Activated T-helper 1 cell treated with anti-CD3 and anti-CD28 coated beads, Interleukin-12 subunit alpha, Interleukin-12 subunit beta, Interleukin-2, Interleukin-4 antibody, amounts not matched to agents 30 ng/mL and 10 ng/mL and 1 ng/mL, durations not matched to agents 14 hours and 24 hours and 36 hours (primary cell): Measurements from ENCODE around the gene DMAC2L. TPM values are rescaled to one million over a fixed set of nuclear protein-coding genes. Genes with fewer than 3 reads are reported as not detected.

Experiments
- DNase-seq: peaks from one replicate; pipeline ENCODE4 v3.0.0; 2021; ENCODE audit warnings: low spot score
- H3K27ac Mint-ChIP-seq: one replicate; pipeline ENCODE4 v1.8.0; 2021; ENCODE audit warnings: mild to moderate bottlenecking, mixed read lengths
- H3K27me3 Mint-ChIP-seq: one replicate; pipeline ENCODE4 v1.8.0; 2022; ENCODE audit warnings: mild to moderate bottlenecking, moderate library complexity, mixed read lengths; ENCODE audit not compliant: insufficient read depth
- H3K36me3 Mint-ChIP-seq: one replicate; pipeline ENCODE4 v1.8.0; 2021; ENCODE audit warnings: low read depth, mixed read lengths
- H3K4me1 Mint-ChIP-seq: one replicate; pipeline ENCODE4 v1.8.0; 2021; ENCODE audit warnings: low read depth, mixed read lengths
- H3K4me3 Mint-ChIP-seq: one replicate; pipeline ENCODE4 v1.8.0; 2021; ENCODE audit warnings: mild to moderate bottlenecking, moderate library complexity, mixed read lengths
- H3K9me3 Mint-ChIP-seq: one replicate; pipeline ENCODE4 v1.8.0; 2021; ENCODE audit warnings: mixed read lengths
- intact Hi-C: fragments of 100-400 bp; cut with micrococcal nuclease; formaldehyde crosslinking; loops from one replicate; pipeline ENCODE4 v1.15.1; 2024
- total RNA-seq: library from RNA; stranded (reverse); gene quantifications from 2 replicates; pipeline ENCODE4 v1.2.3, GENCODE V29; 2022

Gene DMAC2L, protein sequence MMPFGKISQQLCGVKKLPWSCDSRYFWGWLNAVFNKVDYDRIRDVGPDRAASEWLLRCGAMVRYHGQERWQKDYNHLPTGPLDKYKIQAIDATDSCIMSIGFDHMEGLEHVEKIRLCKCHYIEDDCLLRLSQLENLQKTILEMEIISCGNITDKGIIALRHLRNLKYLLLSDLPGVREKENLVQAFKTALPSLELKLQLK
- total RNA-seq = 14.4 and 17.9 TPM in 2 replicates

DNA sequence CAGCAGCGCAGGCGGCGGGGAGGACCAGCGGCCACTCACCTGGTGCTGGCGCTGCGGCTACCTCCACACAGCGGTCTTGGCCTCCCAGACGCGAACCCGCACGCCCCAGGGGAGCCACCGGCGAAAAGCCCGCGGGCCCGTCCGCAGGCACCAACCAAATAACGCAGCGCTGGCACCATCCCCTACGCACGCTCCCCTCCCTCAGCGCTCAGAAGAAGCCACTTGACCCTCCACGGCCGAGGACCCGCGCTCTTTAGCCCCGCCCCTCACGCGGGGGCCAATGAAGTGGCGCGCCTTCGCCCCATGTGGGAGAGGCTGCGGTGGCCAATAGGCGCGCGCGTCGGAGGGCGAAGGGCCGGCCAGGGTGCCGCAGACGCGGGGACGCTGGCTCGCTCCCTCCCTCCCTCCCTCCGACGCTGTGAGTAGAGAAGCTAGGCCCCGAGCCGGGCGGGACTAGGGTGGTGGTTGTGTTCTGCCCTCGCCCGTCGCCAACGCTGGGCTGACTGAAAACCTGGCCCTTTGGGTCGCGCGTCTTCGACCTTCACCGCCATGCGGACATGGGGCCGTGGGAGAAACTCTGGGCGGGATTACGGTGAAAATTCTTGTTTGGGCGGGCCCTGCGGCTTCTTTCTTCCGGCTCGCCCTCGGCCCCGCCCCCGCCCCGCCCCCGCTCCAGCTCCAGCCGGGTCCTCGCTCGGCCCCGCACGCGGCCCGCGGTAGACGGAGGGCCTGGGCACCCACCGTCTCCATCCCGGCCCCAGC is at the start of gene DMAC2L, which contains the start of gene L2HGDH:
DMAC2L (plus strand) TSS at position 353 of the 762 bp plus-strand sequence. CDS start 9,164 bp downstream, outside the sequence.
L2HGDH (minus strand) TSS at position 258 of the 762 bp plus-strand sequence; CDS start at position 179, 79 bp downstream.
- peaks cover 10% of the 10 kb centered on the region for H3K36me3 Mint-ChIP-seq
- peak within 1 kb of the TSS; percentile 92 for H3K4me3 Mint-ChIP-seq
- peak; percentile 92 for DNase-seq
- H3K9me3 Mint-ChIP-seq = peaks cover 6% of the 10 kb centered on the region
- intact Hi-C loops = loop anchor here (1.0 to 5.0 kb wide), 16 partner anchors 9 to 725 kb away; partner anchors contain the start of genes CDKL1, MAP4K5, MGAT2 and NIN
- H3K27me3 Mint-ChIP-seq = peaks cover 2% of the 10 kb centered on the region
- H3K27ac Mint-ChIP-seq = peak within 1 kb of the TSS; percentile 99
- H3K4me1 Mint-ChIP-seq = peaks cover 46% of the 10 kb centered on the region

DNA sequence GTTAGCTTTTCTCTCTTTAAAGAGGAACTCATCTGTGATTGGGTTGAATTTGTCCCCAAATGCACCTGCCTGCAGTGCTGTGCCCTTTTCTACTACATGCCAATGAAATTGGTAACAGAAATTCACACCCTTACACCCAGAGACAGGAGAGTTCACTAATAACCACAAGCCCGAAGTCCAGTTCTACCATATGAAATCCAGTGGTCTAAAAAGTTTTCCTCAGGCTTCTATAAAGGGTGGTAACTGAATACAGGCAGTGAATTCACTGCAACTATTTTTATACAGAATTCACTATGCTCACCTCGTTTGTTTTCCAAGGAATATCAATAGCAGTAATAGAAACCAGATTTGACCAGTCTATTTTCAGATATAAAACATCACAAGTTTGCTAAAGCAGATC is 49.3 kb upstream of the DMAC2L start:
- intact Hi-C loops = loop anchor here (5.0 kb wide), 1 partner anchor 146 kb away; the partner anchor contains the start of gene VCPKMT
- peaks cover 11% of the 10 kb centered on the region for H3K36me3 Mint-ChIP-seq
- no peaks in the 10 kb centered on the region for H3K9me3 Mint-ChIP-seq
- no peak overlapping the region for H3K4me3 Mint-ChIP-seq
- H3K27ac Mint-ChIP-seq = no peak overlapping the region
- DNase-seq = no peak
- H3K27me3 Mint-ChIP-seq = no peaks in the 10 kb centered on the region
- peaks cover 1% of the 10 kb centered on the region for H3K4me1 Mint-ChIP-seq

DNA sequence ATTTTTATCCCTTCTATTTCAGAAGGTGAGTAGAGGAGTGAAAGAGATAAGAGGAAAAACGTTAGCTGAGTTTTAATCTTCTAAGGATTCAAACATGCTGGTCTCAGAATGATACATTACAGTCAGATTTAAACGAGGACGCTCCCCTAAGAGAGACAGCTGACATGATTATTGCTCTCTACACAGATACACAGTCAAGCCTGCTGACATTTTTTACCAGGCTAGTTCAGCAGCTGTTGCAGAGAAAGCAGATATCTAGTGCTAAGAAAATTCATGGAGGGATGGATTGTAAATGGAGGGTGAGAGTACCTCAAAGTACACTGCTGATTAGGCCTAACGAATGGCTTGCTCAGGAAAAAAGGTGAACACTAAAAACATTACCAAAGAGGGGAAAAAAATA is 48.8 kb upstream of the DMAC2L start:
- Mint-ChIP-seq H3K36me3 (peaks cover 11% of the 10 kb centered on the region), H3K27ac (no peak overlapping the region), H3K4me3 (no peak overlapping the region), H3K9me3 (no peaks in the 10 kb centered on the region), H3K27me3 (no peaks in the 10 kb centered on the region), H3K4me1 (no peaks in the 10 kb centered on the region)
- DNase-seq = no peak
- intact Hi-C loops = loop anchor here (5.0 kb wide), 1 partner anchor 146 kb away; the partner anchor contains the start of gene VCPKMT

DNA sequence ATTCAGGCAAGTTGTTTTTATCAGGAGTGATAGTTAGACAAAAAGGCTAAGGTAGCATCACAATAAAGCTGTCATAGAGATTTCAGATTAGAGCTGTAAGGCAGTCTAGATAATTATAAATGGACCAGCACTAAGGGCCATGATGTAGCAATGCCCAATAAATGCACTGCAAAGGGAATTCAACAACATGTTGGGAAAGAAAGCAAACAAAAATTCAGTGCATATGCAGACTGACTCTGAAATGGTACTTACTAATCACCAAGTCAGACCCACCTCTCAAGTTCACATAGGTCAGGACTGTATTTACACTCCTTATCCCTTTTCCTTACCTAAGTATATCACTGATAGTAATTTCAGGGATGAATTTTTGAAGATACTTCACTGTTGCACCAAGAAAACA is 47.1 kb upstream of the DMAC2L start:
- Mint-ChIP-seq H3K27ac (no peak overlapping the region), H3K4me3 (no peak overlapping the region)
- intact Hi-C loops = no loop called here

DNA sequence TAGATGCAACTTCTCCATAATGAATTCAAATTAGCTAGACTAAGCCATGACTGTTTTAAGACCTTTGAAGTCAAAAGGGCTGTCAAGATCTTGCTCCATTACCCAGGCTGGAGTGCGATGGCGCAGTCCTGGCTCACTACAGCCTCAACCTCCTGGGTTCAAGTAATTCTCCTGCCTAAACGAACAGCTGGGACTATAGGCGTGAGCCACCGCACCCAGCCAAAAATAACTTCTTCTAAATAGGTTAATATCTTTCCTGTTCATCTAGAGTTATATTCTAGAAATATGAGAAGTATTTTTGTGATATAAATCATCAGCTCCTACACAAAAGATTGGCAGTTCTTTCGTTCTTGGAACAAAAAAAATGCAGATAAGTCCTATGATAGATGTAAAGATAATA is 41.2 kb upstream of the DMAC2L start:
- Mint-ChIP-seq H3K9me3 (no peaks in the 10 kb centered on the region), H3K27ac (no peak overlapping the region), H3K36me3 (peaks cover 11% of the 10 kb centered on the region), H3K4me1 (no peaks in the 10 kb centered on the region), H3K27me3 (no peaks in the 10 kb centered on the region), H3K4me3 (no peak overlapping the region)
- DNase-seq = no peak
- intact Hi-C loops = no loop called here

More for the DNA sequence above, 47.1 kb upstream of the DMAC2L start:
- Mint-ChIP-seq H3K4me1 (no peaks in the 10 kb centered on the region), H3K27me3 (no peaks in the 10 kb centered on the region), H3K9me3 (no peaks in the 10 kb centered on the region), H3K36me3 (peaks cover 13% of the 10 kb centered on the region)
- no peak for DNase-seq

DNA sequence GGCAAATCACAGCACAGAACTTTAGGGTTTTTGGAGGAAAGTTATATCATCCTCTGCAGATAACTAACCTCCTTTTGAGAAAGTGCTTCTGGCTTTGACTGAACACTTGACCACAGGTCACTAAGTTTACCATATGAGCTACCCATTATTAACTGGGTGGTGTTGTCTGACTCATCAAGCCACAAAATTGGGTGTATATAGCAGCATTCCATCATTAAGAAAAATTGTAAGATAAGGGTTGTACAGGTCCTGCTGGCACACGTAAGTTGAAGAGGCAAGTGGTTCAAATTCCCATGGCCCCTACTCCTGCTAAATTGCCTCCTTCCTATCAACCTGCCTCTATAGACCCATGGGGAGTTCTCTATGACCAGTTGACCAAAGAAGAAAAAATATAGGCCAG is 39.6 kb upstream of the DMAC2L start:
- Mint-ChIP-seq H3K36me3 (peaks cover 8% of the 10 kb centered on the region), H3K4me1 (no peaks in the 10 kb centered on the region)

DNA sequence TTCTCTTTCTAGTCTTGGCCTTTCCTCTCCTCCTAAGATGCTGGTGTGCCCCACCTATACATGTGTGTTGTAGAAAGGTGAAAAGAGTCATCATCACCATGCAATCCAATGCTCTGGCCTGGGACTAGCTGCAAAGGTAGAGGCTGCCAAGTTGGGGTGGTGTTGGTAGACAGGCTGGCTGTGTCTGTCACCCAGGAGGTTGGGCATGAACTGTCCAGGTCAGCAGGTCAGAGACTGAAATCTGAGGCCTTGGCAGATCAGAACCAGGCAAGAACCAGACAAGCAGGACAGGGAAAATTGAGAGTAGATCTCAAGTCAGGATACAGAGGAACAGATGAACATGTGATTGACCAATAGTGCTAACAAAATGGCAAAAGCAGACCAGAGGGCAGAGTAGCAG is 26.3 kb upstream of the DMAC2L start:
- Mint-ChIP-seq H3K9me3 (no peaks in the 10 kb centered on the region), H3K27me3 (no peaks in the 10 kb centered on the region), H3K36me3 (peaks cover 12% of the 10 kb centered on the region), H3K4me3 (no peak overlapping the region), H3K27ac (no peak overlapping the region), H3K4me1 (no peaks in the 10 kb centered on the region)
- no peak for DNase-seq
- intact Hi-C loops = no loop called here

More for the DNA sequence above, 39.6 kb upstream of the DMAC2L start:
- H3K9me3 Mint-ChIP-seq = no peaks in the 10 kb centered on the region
- H3K4me3 Mint-ChIP-seq = no peak overlapping the region
- no peak for DNase-seq
- H3K27ac Mint-ChIP-seq = no peak overlapping the region
- H3K27me3 Mint-ChIP-seq = no peaks in the 10 kb centered on the region
- intact Hi-C loops = no loop called here

DNA sequence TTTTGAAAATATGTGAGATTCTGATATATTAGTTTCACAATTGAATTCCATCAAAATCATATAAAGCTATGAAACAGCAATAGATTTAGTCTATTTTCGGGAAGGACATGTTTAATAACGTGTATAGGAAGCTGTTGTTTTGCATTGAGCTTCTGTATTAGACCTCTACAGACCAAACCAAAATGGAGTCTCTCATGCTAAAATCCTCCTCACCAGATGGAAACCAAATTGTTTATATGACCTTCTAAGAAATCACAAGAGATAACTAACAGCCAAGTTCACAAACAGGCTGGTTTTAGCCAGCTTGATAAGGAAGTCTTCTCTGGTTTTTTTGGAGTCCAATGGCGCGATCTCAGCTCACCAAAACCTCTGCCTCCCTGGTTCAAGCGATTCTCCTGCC is 24.0 kb upstream of the DMAC2L start:
- DNase-seq = no peak
- Mint-ChIP-seq H3K4me3 (no peak overlapping the region), H3K27me3 (no peaks in the 10 kb centered on the region), H3K36me3 (peaks cover 11% of the 10 kb centered on the region), H3K4me1 (no peaks in the 10 kb centered on the region), H3K27ac (no peak overlapping the region), H3K9me3 (no peaks in the 10 kb centered on the region)
- intact Hi-C loops = no loop called here

DNA sequence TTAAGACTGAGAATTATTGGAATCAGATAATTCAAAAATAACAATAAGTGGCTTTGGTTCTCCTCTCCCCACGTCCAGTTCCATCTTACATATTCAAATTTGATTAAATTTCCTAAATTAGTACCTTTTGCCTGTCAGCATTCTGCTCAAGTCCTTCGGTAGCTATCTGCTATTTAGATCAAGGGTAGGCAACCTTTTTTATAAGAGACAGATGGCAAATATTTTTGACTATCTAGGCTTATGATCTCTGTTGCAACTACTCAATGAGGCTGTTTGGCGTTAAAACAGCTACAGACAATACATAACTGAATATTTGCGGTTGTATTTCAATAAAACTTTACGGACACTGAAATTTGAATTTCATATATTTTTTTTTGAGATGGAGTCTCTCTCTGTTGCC is 21.8 kb upstream of the DMAC2L start:
- H3K27me3 Mint-ChIP-seq = no peaks in the 10 kb centered on the region
- no peak overlapping the region for H3K4me3 Mint-ChIP-seq
- intact Hi-C loops = no loop called here
- H3K4me1 Mint-ChIP-seq = no peaks in the 10 kb centered on the region
- no peak for DNase-seq
- no peaks in the 10 kb centered on the region for H3K9me3 Mint-ChIP-seq
- H3K27ac Mint-ChIP-seq = no peak overlapping the region
- H3K36me3 Mint-ChIP-seq = peaks cover 20% of the 10 kb centered on the region

DNA sequence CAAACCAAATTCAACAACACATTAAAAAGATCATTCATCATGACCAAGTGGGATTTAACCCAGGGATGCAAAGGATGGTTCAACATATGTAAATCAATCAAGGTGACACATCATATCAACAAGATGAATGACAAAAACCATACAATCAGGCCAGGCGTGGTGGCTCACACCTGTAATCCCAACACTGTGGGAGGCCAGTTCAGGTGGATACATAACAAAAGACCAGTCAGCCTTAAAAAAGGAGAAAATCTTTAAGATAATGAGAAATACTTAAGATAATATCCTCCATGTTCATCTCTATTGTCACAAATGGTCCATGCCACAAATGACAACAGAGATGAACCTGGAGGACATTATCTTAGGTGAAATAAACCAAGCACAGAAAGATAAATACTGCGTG is 12.5 kb upstream of the DMAC2L start:
- no peak for DNase-seq
- Mint-ChIP-seq H3K27me3 (no peaks in the 10 kb centered on the region), H3K4me1 (no peaks in the 10 kb centered on the region), H3K27ac (no peak overlapping the region), H3K9me3 (no peaks in the 10 kb centered on the region), H3K4me3 (no peak overlapping the region), H3K36me3 (peaks cover 25% of the 10 kb centered on the region)
- intact Hi-C loops = no loop called here

DNA sequence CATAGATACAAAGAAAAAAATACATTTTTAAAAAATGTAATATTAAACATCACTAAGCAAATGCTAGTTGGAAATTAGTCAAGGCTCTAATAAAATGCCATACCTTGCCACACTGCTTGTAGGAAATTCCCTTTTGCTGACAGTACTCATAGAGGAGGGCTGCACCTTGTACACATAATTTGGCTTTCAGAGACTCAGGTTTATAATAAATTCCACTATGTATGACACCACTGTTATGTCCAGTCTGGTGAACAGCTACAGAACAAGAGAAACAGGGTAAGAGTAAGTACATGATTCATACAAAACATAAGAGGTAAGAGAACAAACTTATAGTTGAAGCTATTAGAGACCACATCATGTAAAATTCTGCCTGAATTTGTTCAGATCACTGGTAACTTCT is 10.2 kb upstream of the DMAC2L start:
- H3K27me3 Mint-ChIP-seq = no peaks in the 10 kb centered on the region
- no peaks in the 10 kb centered on the region for H3K4me1 Mint-ChIP-seq
- H3K9me3 Mint-ChIP-seq = no peaks in the 10 kb centered on the region
- intact Hi-C loops = no loop called here
- peaks cover 25% of the 10 kb centered on the region for H3K36me3 Mint-ChIP-seq
- no peak overlapping the region for H3K4me3 Mint-ChIP-seq
- H3K27ac Mint-ChIP-seq = no peak overlapping the region
- DNase-seq = no peak

DNA sequence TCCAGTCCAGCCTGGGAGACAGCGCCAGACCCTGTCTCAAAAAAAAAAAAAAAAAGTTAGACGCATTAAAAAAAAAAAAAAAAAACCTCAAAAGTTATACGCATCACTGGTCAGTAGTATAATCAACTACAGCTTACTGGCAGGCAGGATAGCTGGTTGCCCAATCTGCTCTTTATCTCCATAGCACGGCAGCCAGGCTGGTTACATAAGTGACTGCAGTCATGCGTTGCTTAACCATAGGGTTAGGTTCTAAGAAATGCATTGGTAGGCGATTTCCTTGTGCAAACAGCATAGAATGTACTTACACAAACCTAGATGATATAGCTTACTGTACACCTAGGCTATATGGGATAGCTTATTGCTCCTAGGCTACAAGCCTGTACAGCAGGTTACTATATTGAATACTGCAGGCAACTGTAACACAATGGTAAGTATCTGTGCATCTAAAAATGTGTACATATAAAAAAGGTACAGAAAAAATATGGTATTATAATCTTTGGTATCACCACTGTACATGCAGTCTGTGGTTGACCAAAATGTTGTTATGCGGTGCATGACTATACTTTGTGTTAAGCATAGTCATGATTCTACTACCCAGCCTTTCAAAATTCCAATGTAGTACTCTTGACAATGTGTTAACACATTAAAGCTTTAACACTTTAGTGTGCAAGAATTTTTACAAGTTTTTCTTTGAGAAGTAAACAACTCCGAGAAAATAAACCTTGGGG is 8.2 kb upstream of the DMAC2L start:
- Mint-ChIP-seq H3K4me1 (peaks cover 2% of the 10 kb centered on the region), H3K27me3 (no peaks in the 10 kb centered on the region), H3K36me3 (peaks cover 16% of the 10 kb centered on the region), H3K4me3 (no peak overlapping the region), H3K9me3 (no peaks in the 10 kb centered on the region), H3K27ac (no peak overlapping the region)
- intact Hi-C loops = no loop called here
- no peak for DNase-seq
